ENCODE data around the gene LHCGR. TPM values are rescaled to one million over a fixed set of nuclear protein-coding genes. Genes with fewer than 3 reads are reported as not detected.

Gene LHCGR
- total RNA-seq, 2 experiments from 2014 or later: not detected

DNA sequence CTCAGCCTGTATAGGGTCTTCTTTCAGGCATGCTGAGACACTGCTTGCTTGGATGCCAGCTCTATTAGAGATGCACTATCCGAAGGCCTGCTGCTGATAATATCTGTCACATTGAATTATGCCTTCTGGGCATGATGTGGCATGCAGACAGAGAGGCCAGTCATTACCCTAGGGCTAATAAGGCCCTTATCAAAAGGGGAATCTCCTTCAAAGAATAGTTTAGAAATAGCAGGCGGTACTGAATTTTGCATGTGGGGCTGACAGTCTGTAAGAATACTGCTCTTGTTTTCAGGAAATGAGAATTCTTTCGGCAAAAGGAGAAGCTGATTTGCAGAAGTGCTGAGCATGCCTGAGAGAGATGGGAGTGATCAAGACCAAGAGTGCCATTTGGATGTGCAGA is 13.1 kb upstream of the LHCGR start:
- BruUV-seq (replicated peaks): no TSS peak
- TF ChIP-seq, protein P1, sequence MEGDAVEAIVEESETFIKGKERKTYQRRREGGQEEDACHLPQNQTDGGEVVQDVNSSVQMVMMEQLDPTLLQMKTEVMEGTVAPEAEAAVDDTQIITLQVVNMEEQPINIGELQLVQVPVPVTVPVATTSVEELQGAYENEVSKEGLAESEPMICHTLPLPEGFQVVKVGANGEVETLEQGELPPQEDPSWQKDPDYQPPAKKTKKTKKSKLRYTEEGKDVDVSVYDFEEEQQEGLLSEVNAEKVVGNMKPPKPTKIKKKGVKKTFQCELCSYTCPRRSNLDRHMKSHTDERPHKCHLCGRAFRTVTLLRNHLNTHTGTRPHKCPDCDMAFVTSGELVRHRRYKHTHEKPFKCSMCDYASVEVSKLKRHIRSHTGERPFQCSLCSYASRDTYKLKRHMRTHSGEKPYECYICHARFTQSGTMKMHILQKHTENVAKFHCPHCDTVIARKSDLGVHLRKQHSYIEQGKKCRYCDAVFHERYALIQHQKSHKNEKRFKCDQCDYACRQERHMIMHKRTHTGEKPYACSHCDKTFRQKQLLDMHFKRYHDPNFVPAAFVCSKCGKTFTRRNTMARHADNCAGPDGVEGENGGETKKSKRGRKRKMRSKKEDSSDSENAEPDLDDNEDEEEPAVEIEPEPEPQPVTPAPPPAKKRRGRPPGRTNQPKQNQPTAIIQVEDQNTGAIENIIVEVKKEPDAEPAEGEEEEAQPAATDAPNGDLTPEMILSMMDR (conservative IDR thresholded peaks at IDR 0.05; ENCODE audit: low read length): no peak
- TF ChIP-seq EZH2phosphoT487 (IDR thresholded peaks at IDR 0.05; ENCODE audit: borderline replicate concordance, low read depth, low read length): no peak
- H3K4me1 ChIP-seq (ENCODE audit: insufficient read depth, low read length, poor library complexity, severe bottlenecking): no peaks in the 10 kb centered on the region
- H3K4me3 ChIP-seq (ENCODE audit: low read depth, low read length, poor library complexity, severe bottlenecking): no peak overlapping the region
- POLR2A ChIA-PET: no interaction called here
- no peaks in the 10 kb centered on the region for H3K9me2 ChIP-seq (ENCODE audit: insufficient read depth, low read length)
- H3K36me3 ChIP-seq (ENCODE audit: insufficient read depth, low read length): no peaks in the 10 kb centered on the region
- H3K27ac ChIP-seq (ENCODE audit: low read depth, low read length, poor library complexity, severe bottlenecking): no peak overlapping the region
- no peaks in the 10 kb centered on the region for H4K20me1 ChIP-seq (ENCODE audit: insufficient read depth, low read length)
- no peaks in the 10 kb centered on the region for H3K9me3 ChIP-seq (ENCODE audit: low read length)
- DNase-seq (ENCODE audit: low spot score): no peak
- H2AFZ ChIP-seq (ENCODE audit: low read length): no peak overlapping the region
- no peak overlapping the region for H3K4me2 ChIP-seq (ENCODE audit: low read length)
- CTCF ChIA-PET (ENCODE audit: unreplicated experiment): no interaction called here
- no peaks in the 10 kb centered on the region for H3K79me2 ChIP-seq (ENCODE audit: insufficient read depth, low read depth, low read length)
- intact Hi-C loops (cut with micrococcal nuclease; ENCODE audit: unreplicated experiment): no loop called here

DNA sequence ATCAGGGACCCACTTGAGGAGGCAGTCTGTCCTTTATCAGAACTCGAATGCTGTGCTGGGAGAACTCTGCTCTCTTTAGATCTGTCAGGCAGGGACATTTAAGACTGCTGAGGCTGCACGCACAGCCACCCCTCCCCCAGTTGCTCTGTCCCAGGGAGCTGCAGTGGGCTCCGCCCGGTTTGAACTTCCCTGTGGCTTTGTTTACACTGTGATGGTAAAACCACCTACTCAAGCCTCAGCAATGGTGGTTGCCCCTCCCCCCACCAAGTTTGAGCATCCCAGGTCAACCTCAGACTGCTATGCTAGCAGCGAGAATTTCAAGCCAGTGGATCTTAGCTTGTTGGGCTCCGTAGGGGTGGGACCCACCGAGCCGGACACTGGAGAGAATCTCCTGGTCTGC is 11.8 kb upstream of the LHCGR start:
- BruUV-seq (replicated peaks): no TSS peak
- H3K4me1 ChIP-seq (ENCODE audit: insufficient read depth, low read length, poor library complexity, severe bottlenecking): no peaks in the 10 kb centered on the region
- TF ChIP-seq, protein P1 (conservative IDR thresholded peaks at IDR 0.05; ENCODE audit: low read length): no peak
- TF ChIP-seq EZH2phosphoT487 (IDR thresholded peaks at IDR 0.05; ENCODE audit: borderline replicate concordance, low read depth, low read length): no peak
- ChIA-PET POLR2A (no interaction called here), CTCF (ENCODE audit: unreplicated experiment) (no interaction called here)
- no peaks in the 10 kb centered on the region for H3K9me2 ChIP-seq (ENCODE audit: insufficient read depth, low read length)
- no peaks in the 10 kb centered on the region for H3K36me3 ChIP-seq (ENCODE audit: insufficient read depth, low read length)
- H3K4me3 ChIP-seq (ENCODE audit: low read depth, low read length, poor library complexity, severe bottlenecking): no peak overlapping the region
- no peaks in the 10 kb centered on the region for H3K9me3 ChIP-seq (ENCODE audit: low read length)
- H3K27ac ChIP-seq (ENCODE audit: low read depth, low read length, poor library complexity, severe bottlenecking): no peak overlapping the region
- intact Hi-C loops (cut with micrococcal nuclease; ENCODE audit: unreplicated experiment): no loop called here
- H4K20me1 ChIP-seq (ENCODE audit: insufficient read depth, low read length): no peaks in the 10 kb centered on the region
- no peaks in the 10 kb centered on the region for H3K79me2 ChIP-seq (ENCODE audit: insufficient read depth, low read depth, low read length)
- DNase-seq (ENCODE audit: low spot score): no peak
- H2AFZ ChIP-seq (ENCODE audit: low read length): no peak overlapping the region
- no peak overlapping the region for H3K4me2 ChIP-seq (ENCODE audit: low read length)

DNA sequence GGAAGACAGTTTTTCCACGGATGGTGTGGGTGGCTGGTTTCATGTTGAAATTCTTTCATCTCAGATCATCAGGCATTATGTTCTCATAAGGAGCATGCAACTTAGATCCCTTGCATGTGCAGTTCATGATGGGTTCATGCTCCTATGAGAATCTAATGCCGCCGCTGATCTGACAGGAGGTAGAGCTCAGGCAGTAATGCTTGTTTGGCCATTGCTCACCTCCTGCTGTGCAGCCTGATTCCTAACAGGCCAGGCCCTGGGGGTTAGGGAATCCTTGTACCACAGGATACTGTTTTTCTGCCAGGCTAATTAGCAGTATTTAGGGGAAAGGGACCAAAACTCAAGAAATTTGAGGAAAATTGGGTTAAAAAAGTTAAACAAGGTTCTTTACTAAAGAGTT is 5.3 kb upstream of the LHCGR start:
- no peak for DNase-seq (ENCODE audit: low spot score)
- Histone ChIP-seq H3K4me1 (ENCODE audit: insufficient read depth, low read length, poor library complexity, severe bottlenecking) (no peaks in the 10 kb centered on the region), H3K36me3 (ENCODE audit: insufficient read depth, low read length) (no peaks in the 10 kb centered on the region), H3K4me2 (ENCODE audit: low read length) (no peak overlapping the region), H4K20me1 (ENCODE audit: insufficient read depth, low read length) (no peaks in the 10 kb centered on the region), H3K4me3 (ENCODE audit: low read depth, low read length, poor library complexity, severe bottlenecking) (no peak overlapping the region), H3K9me2 (ENCODE audit: insufficient read depth, low read length) (no peaks in the 10 kb centered on the region), H3K9me3 (ENCODE audit: low read length) (no peaks in the 10 kb centered on the region), H3K79me2 (ENCODE audit: insufficient read depth, low read depth, low read length) (no peaks in the 10 kb centered on the region), H2AFZ (ENCODE audit: low read length) (no peak overlapping the region), H3K27ac (ENCODE audit: low read depth, low read length, poor library complexity, severe bottlenecking) (no peak overlapping the region)
- no peak for TF ChIP-seq EZH2phosphoT487 (IDR thresholded peaks at IDR 0.05; ENCODE audit: borderline replicate concordance, low read depth, low read length)
- TF ChIP-seq, protein P1 (conservative IDR thresholded peaks at IDR 0.05; ENCODE audit: low read length): no peak
- POLR2A ChIA-PET: no interaction called here
- CTCF ChIA-PET (ENCODE audit: unreplicated experiment): no interaction called here
- intact Hi-C loops (cut with micrococcal nuclease; ENCODE audit: unreplicated experiment): no loop called here
- BruUV-seq (replicated peaks): no TSS peak
